WERI-Rb-1 (cell line): ENCODE data around the gene ZDHHC1.

ENCODE experiments used
- DNase-seq: peaks from one replicate; pipeline ENCODE4 v3.0.0-alpha.2; 2020
- H3K27ac ChIP-seq: fragments of 250-450 bp; sonication (Bioruptor Pico); 2 replicates; pipeline ENCODE4 v1.5.1; 2020; ENCODE audit warnings: mild to moderate bottlenecking, moderate library complexity
- H3K27me3 ChIP-seq: fragments of 250-450 bp; sonication (Bioruptor Pico); 2 replicates; pipeline ENCODE4 v1.5.1; 2021; ENCODE audit warnings: mild to moderate bottlenecking, low read depth, moderate library complexity; ENCODE audit not compliant: insufficient read depth, severe bottlenecking
- H3K36me3 ChIP-seq: fragments of 250-450 bp; sonication (Bioruptor Pico); 2 replicates; pipeline ENCODE4 v1.5.1; 2020; ENCODE audit warnings: mild to moderate bottlenecking, moderate library complexity
- H3K4me3 ChIP-seq: 2 replicates; pipeline ENCODE4 v1.5.1; 2011; ENCODE audit warnings: low read depth, mild to moderate bottlenecking, control low read depth, low read length
- H3K9me3 ChIP-seq: fragments of 250-450 bp; sonication (Bioruptor Pico); 2 replicates; pipeline ENCODE4 v1.5.1; 2021; ENCODE audit warnings: mild to moderate bottlenecking, moderate library complexity; ENCODE audit not compliant: severe bottlenecking
- TF ChIP-seq, protein P1 (sequence below): IDR thresholded peaks from 2 replicates; pipeline ENCODE4 v1.5.1; 2011; ENCODE audit warnings: low read depth, mild to moderate bottlenecking, control low read depth, inconsistent platforms, low read length

The ZDHHC1 gene

DNA sequence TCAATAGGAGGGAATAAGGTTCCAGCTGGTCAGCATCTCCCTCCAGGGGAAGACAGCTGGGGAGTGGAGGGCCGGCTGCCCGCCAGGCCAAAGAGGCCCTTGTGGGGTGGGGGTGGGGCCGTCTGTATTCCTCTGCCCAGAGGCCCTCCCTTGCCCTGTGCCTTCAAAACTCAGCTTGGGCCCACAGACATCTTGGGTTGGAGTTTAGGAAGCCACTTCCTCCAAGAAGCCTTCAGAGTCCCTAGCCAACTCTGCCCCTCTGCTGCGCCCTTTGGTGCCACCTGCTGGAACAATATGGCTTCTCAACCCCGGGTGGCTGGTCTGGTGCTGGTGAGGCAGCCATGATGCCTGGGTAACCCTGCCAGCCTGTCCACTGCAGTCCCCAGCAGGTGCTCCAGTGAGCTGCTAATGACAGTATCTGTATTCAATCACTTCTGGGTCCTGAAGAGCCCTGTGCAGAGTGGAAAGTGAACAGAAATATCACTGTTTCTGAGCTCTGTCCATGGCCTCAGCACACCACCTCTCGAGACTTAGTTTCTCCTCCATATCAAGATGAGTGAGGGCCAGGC, 31.3 kb upstream of the ZDHHC1 start:
- Histone ChIP-seq H3K9me3 (no peaks in the 10 kb centered on the region), H3K27me3 (no peaks in the 10 kb centered on the region), H3K27ac (peak overlapping the region; percentile 43), H3K4me3 (no peak overlapping the region), H3K36me3 (peaks cover 40% of the 10 kb centered on the region)
- peak; percentile 71 for DNase-seq
- TF ChIP-seq, protein P1, sequence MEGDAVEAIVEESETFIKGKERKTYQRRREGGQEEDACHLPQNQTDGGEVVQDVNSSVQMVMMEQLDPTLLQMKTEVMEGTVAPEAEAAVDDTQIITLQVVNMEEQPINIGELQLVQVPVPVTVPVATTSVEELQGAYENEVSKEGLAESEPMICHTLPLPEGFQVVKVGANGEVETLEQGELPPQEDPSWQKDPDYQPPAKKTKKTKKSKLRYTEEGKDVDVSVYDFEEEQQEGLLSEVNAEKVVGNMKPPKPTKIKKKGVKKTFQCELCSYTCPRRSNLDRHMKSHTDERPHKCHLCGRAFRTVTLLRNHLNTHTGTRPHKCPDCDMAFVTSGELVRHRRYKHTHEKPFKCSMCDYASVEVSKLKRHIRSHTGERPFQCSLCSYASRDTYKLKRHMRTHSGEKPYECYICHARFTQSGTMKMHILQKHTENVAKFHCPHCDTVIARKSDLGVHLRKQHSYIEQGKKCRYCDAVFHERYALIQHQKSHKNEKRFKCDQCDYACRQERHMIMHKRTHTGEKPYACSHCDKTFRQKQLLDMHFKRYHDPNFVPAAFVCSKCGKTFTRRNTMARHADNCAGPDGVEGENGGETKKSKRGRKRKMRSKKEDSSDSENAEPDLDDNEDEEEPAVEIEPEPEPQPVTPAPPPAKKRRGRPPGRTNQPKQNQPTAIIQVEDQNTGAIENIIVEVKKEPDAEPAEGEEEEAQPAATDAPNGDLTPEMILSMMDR: peak; percentile 79

DNA sequence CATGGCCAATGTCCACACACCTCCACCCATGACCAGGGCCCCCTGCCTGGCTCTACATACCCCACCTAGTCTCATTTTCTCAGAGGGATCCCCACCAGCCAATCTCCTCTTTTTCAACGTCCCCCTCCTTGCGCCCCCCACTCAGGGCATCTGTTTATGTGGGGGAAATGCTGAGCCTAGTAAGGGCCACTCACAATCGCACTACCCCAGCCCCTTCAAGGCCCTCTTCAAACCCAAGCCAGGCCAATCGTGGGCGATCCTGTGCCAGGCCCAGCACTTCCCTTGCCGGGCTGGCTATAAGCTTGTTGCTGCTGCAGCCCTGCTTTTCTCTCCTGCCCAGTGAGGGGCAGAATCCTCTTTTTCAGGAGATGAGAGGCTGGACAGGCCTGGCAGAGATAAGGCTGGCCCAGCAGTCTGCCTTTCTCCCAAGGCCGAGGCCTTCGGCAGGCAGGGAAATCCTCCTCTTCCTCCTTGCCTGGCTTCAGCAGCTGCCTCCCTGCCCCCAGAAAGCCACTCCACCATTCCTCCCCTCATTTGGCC, 30.8 kb upstream of the ZDHHC1 start:
- Histone ChIP-seq H3K4me3 (no peak overlapping the region), H3K36me3 (peaks cover 38% of the 10 kb centered on the region), H3K27me3 (no peaks in the 10 kb centered on the region), H3K27ac (peak overlapping the region; percentile 43), H3K9me3 (no peaks in the 10 kb centered on the region)
- DNase-seq: no peak
- TF ChIP-seq, protein P1: no peak

DNA sequence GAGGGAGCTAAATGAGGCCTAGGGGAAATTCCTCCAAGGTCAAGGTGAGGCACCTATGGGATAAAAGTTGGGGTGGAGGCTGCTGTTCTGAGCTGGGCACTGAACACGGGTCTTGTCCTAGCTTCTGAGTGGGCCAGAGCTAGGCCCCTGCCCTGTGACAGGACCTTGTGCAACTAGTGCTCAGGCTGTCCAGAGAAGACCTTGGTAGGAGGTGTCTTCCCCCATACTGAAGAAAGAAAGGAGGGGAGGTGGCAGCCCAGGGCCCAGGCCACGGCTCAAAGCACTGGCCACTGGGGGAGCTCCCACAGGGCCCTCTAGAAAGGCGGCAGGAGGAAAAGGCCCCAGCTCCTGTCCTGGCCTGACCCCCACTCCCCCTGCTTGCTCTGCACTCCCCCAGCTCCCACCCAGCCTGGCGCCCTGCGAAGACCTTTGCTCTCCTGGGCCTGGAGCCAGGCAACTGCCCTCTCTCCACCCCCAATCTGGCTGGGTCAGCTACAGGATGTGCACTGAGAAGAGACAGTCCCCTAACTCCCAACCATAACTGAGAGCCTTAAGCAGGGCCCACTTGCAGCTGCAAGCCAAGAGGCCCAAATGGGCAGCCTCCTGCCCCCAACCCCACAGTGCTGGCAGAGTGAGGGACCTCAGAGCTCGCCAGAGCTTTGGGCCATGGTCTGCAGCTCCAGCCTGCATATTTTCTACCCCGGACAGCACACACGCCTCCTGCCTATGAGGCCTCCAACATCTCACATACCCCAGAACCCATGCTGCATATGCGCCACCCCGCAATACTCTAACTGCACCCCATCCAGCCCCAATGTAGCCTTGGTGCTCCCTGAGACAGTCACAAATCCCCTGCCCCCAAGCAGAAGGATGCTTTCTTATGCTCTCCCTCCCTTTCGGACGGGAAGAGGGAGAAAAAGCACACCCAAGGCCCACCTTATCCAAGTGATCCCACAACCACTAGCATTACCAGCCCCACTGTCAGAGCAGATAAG, 29.9 kb upstream of the ZDHHC1 start:
- H3K36me3 ChIP-seq: peaks cover 30% of the 10 kb centered on the region
- TF ChIP-seq, protein P1: peak; percentile 15; the same call in 1 of the 2 replicates
- H3K27me3 ChIP-seq: no peaks in the 10 kb centered on the region

DNA sequence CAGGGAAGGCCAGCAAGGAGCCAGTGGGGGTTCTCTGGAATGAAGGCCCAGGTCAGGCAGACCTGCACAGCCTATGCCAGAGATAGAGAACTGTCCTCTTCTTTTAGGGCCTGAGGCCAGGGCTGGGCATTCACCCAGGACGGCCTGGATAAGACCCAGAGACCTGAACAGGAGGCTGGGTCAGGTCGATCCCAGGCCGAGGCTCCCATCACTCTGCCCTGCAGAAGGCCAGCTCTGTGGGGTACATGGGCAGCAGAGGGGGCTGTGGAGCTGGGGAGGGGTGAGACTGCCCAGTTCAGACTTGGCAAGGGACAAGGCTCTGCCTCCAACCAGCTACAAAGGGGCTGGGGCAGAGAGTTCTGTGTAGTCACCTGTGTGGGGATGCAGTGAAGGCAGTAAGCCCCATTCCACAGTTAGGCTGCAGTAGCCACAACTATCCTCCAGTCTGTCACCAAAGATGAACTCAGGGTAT, 29.2 kb upstream of the ZDHHC1 start:
- H3K9me3 ChIP-seq: no peaks in the 10 kb centered on the region
- H3K36me3 ChIP-seq: peaks cover 31% of the 10 kb centered on the region
- no peak for DNase-seq
- TF ChIP-seq, protein P1: peak; percentile 18; the same call in 1 of the 2 replicates
- H3K27me3 ChIP-seq: no peaks in the 10 kb centered on the region
- peak overlapping the region; percentile 26; the same call in 1 of the 2 replicates for H3K27ac ChIP-seq
- no peak overlapping the region for H3K4me3 ChIP-seq

More for the DNA sequence above, 29.9 kb upstream of the ZDHHC1 start:
- Histone ChIP-seq H3K27ac (peak overlapping the region; percentile 46), H3K9me3 (no peaks in the 10 kb centered on the region), H3K4me3 (no peak overlapping the region)
- DNase-seq: peak; percentile 41

DNA sequence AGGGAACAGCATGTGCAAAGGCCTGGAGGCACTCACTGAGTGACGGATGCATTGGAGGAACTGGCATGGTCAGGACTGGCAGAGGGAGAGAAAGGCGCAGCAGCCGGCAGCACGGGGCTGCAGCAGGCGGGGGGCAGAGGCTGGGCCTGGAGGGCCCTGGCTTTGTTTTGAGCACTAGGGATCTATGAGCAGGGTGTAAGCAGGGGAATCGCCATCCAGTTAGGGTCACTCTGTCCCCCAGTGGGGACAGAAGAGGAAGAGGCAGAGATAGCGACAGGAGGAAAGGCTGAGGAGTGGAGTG, 28.8 kb upstream of the ZDHHC1 start:
- DNase-seq: no peak
- H3K27me3 ChIP-seq: no peaks in the 10 kb centered on the region
- no peak overlapping the region for H3K27ac ChIP-seq
- TF ChIP-seq, protein P1: no peak
- peaks cover 35% of the 10 kb centered on the region for H3K36me3 ChIP-seq
- H3K4me3 ChIP-seq: no peak overlapping the region
- H3K9me3 ChIP-seq: no peaks in the 10 kb centered on the region
